Measurements from ENCODE around the gene CHCHD4. TPM values are rescaled to one million over a fixed set of nuclear protein-coding genes. Genes with fewer than 3 reads are reported as not detected.
"Not testable (repeated sequence)": the region's sequence is repeated elsewhere in the genome, so short reads cannot be mapped to it uniquely, and the experiment has no call there.

CHCHD4 gene
- polyA plus RNA-seq, 1 experiment: 6.7 TPM

DNA sequence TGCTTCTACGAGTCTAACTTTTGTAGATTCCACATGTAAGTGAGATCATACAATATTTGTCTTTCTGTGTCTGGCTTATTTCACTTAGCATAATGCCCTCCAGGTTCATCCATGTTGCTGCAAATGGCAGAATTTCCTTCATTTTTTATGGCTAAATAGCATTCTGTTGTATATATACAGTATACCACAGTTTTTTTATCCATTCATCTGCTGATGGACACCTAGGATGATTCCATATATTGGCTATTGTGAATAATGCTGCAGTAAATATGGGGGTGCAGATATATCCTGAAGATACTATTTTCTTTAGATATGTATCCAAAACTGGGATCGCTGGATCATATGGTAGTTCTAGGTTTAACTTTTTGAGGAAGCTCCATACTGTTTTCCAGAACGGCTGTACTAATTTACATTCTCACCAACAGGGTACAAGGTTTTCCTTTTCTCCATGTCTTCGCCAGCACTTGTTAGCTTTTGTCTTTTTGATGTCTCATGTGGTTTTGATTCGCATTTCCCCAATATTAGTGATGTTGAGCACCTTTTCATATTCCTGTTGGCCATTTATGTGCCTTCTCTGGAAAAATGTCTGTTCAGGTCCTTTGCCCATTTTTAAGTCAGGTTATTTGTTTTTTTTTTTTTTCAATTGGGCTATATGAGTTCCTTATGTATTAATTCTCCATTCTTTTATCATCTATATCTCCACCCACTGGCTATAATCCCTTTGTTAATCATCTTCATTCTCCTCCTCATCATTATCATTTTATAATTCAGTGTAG is 26.9 kb downstream of the CHCHD4 start:
- no peak for DNase-seq (ENCODE audit: low read depth)
- POLR2A ChIA-PET: no interaction called here
- no peak for TF ChIP-seq CTCF (IDR thresholded peaks at IDR 0.05; ENCODE audit: insufficient read depth, low read depth, low read length)
- CTCF ChIA-PET: interaction anchor here (0.7 to 1.0 kb wide), 2 partner anchors 17 to 22 kb away, joined by 3 to 4 read pairs; no protein-coding TSS in a partner anchor
- Histone ChIP-seq H3K36me3 (ENCODE audit: control insufficient read depth, insufficient read depth, low read length) (no peaks in the 10 kb centered on the region), H3K4me3 (ENCODE audit: low read depth, low read length) (no peak overlapping the region), H3K27me3 (ENCODE audit: control insufficient read depth, insufficient read depth, low read length) (peaks cover 2% of the 10 kb centered on the region; the same call in 1 of the 2 replicates)

DNA sequence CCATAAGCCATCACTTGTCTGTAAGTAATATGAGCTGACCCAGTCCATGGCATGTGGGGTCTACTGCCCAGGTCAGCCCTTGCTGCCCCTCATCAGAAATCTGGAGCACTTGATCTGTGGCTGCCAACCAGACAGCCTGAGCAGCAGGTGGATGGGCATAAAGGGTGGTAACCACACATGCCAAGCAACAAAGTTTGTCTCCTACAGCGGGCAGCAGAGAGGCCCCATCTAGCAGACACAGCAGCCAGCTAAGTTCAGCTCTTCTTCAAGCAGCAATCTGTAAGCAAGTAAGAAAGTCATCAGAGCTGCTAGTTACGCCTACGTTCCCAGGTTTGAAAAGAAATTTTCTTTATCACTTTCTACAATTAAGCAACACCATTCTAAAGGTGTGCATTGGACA is 27.9 kb downstream of the CHCHD4 start:
- no peak for DNase-seq (ENCODE audit: low read depth)
- Histone ChIP-seq H3K4me3 (ENCODE audit: low read depth, low read length) (no peak overlapping the region), H3K27me3 (ENCODE audit: control insufficient read depth, insufficient read depth, low read length) (peaks cover 2% of the 10 kb centered on the region; the same call in 1 of the 2 replicates), H3K36me3 (ENCODE audit: control insufficient read depth, insufficient read depth, low read length) (no peaks in the 10 kb centered on the region)
- ChIA-PET CTCF (interaction anchor here (0.7 kb wide), 1 partner anchor 23 kb away, joined by 3 read pairs; no protein-coding TSS in a partner anchor), POLR2A (no interaction called here)
- TF ChIP-seq CTCF (IDR thresholded peaks at IDR 0.05; ENCODE audit: insufficient read depth, low read depth, low read length): no peak

DNA sequence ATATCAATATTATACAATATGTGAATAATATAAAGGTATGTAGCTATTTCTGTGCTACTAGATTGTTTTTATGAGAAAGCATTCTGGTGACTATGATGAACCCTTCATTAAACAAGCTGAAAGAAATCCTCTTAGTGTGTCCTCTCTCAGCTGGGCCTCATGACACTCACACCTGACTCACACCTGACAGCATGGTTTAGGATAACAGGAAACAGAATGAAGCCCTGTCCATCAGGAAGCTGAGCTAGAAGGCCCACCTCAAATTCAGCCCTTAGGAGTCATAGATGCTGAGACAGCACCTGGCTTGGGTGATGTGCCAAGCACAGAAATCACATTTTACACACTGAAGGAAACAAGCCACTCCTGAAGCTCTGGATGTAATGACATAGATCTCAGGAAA is 30.8 kb downstream of the CHCHD4 start:
- CTCF ChIA-PET: no interaction called here

GRCh38 chr3:14092464-14092863 is 32.2 kb downstream of the CHCHD4 start:
- ChIA-PET POLR2A (no interaction called here), CTCF (no interaction called here)
- H3K27me3 ChIP-seq (ENCODE audit: control insufficient read depth, insufficient read depth, low read length): peaks cover 2% of the 10 kb centered on the region; the same call in 1 of the 2 replicates
- no peaks in the 10 kb centered on the region for H3K36me3 ChIP-seq (ENCODE audit: control insufficient read depth, insufficient read depth, low read length)
- no peak for DNase-seq (ENCODE audit: low read depth)
- TF ChIP-seq CTCF (IDR thresholded peaks at IDR 0.05; ENCODE audit: insufficient read depth, low read depth, low read length): no peak
- H3K4me3 ChIP-seq (ENCODE audit: low read depth, low read length): no peak overlapping the region

More for the DNA sequence above, 30.8 kb downstream of the CHCHD4 start:
- Histone ChIP-seq H3K27me3 (ENCODE audit: control insufficient read depth, insufficient read depth, low read length) (peaks cover 2% of the 10 kb centered on the region; the same call in 1 of the 2 replicates), H3K36me3 (ENCODE audit: control insufficient read depth, insufficient read depth, low read length) (no peaks in the 10 kb centered on the region), H3K4me3 (ENCODE audit: low read depth, low read length) (no peak overlapping the region)
- no peak for TF ChIP-seq CTCF (IDR thresholded peaks at IDR 0.05; ENCODE audit: insufficient read depth, low read depth, low read length)
- no peak for DNase-seq (ENCODE audit: low read depth)
- POLR2A ChIA-PET: no interaction called here

GRCh38 chr3:14091959-14092358 is 32.7 kb downstream of the CHCHD4 start:
- H3K4me3 ChIP-seq (ENCODE audit: low read depth, low read length); DNase-seq (ENCODE audit: low read depth); CTCF ChIA-PET; H3K36me3 ChIP-seq (ENCODE audit: control insufficient read depth, insufficient read depth, low read length); H3K27me3 ChIP-seq (ENCODE audit: control insufficient read depth, insufficient read depth, low read length): not testable (repeated sequence)
- POLR2A ChIA-PET: interaction anchor here (0.7 kb wide), 1 partner anchor 9 kb away, joined by 3 read pairs; no protein-coding TSS in a partner anchor

GRCh38 chr3:14087461-14087860 is 37.2 kb downstream of the CHCHD4 start:
- DNase-seq (ENCODE audit: low read depth); CTCF ChIA-PET; POLR2A ChIA-PET; H3K4me3 ChIP-seq (ENCODE audit: low read depth, low read length); H3K36me3 ChIP-seq (ENCODE audit: control insufficient read depth, insufficient read depth, low read length); H3K27me3 ChIP-seq (ENCODE audit: control insufficient read depth, insufficient read depth, low read length): not testable (repeated sequence)
